Rectal smooth muscle tissue (tissue), 1 donor: Measurements from ENCODE around the gene CHST1.

Source experiments
- H3K27ac ChIP-seq: one replicate; pipeline ENCODE4 v1.7.0; 2013; ENCODE audit warnings: low read depth, low read length, inconsistent platforms
- H3K27me3 ChIP-seq: one replicate; pipeline ENCODE4 v1.7.0; 2013; ENCODE audit warnings: low read length; ENCODE audit not compliant: control insufficient read depth, insufficient read depth
- H3K36me3 ChIP-seq: one replicate; pipeline ENCODE4 v1.7.0; 2013; ENCODE audit warnings: low read length; ENCODE audit not compliant: control insufficient read depth, insufficient read depth
- H3K4me1 ChIP-seq: one replicate; pipeline ENCODE4 v1.7.0; 2013; ENCODE audit warnings: low read length; ENCODE audit not compliant: control insufficient read depth, insufficient read depth
- H3K4me3 ChIP-seq: one replicate; pipeline ENCODE4 v1.7.0; 2013; ENCODE audit warnings: low read length
- H3K9ac ChIP-seq: one replicate; pipeline ENCODE4 v1.7.0; 2013; ENCODE audit warnings: low read length

The CHST1 gene

GRCh38 chr11:45617871-45618601, 47.4 kb downstream of the CHST1 start:
- Histone ChIP-seq H3K9ac (no peak overlapping the region), H3K36me3 (no peaks in the 10 kb centered on the region), H3K27ac (no peak overlapping the region), H3K27me3 (peaks cover 2% of the 10 kb centered on the region), H3K4me1 (no peaks in the 10 kb centered on the region), H3K4me3 (no peak overlapping the region)

GRCh38 chr11:45616802-45617549, 48.4 kb downstream of the CHST1 start:
- Histone ChIP-seq H3K4me3 (no peak overlapping the region), H3K27me3 (peaks cover 2% of the 10 kb centered on the region), H3K9ac (no peak overlapping the region), H3K4me1 (no peaks in the 10 kb centered on the region), H3K27ac (no peak overlapping the region), H3K36me3 (no peaks in the 10 kb centered on the region)

DNA sequence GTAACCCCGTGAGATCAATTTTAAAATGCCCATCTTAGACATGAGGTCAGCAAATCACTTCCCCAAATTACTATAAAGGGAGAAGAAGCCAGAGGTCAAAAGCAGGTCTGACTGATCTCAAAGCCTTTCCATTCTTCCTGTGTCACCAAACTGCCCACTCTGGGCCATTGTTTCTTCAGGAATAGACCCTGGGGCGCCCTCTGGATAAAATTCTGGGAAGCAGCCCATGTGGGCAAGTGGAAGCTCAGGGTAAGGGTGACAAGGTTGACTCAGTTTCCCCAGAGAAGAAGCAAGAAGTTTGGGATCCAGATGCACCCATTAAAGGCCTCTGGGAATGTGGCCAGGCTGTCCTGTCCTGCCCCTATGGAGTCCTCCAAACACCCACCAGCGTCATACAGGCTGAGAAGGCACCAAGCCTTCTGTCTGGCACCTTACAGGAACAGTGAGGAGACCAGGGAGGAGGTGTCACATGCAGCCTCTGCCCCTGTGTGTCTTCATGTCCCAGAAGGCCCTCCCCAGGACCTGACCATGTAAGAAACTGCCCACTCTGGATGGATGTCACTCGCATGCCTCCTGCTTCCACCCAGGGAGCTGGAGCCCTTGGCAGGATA, 50.1 kb downstream of the CHST1 start:
- no peaks in the 10 kb centered on the region for H3K4me1 ChIP-seq

GRCh38 chr11:45614196-45614828, 51.1 kb downstream of the CHST1 start:
- no peak overlapping the region for H3K4me3 ChIP-seq
- H3K4me1 ChIP-seq = no peaks in the 10 kb centered on the region
- no peak overlapping the region for H3K9ac ChIP-seq
- H3K27ac ChIP-seq = no peak overlapping the region
- no peaks in the 10 kb centered on the region for H3K36me3 ChIP-seq
- H3K27me3 ChIP-seq = no peaks in the 10 kb centered on the region

More for the DNA sequence above, 50.1 kb downstream of the CHST1 start:
- peaks cover 2% of the 10 kb centered on the region for H3K27me3 ChIP-seq
- H3K9ac ChIP-seq = no peak overlapping the region
- no peak overlapping the region for H3K27ac ChIP-seq
- no peaks in the 10 kb centered on the region for H3K36me3 ChIP-seq
- no peak overlapping the region for H3K4me3 ChIP-seq

DNA sequence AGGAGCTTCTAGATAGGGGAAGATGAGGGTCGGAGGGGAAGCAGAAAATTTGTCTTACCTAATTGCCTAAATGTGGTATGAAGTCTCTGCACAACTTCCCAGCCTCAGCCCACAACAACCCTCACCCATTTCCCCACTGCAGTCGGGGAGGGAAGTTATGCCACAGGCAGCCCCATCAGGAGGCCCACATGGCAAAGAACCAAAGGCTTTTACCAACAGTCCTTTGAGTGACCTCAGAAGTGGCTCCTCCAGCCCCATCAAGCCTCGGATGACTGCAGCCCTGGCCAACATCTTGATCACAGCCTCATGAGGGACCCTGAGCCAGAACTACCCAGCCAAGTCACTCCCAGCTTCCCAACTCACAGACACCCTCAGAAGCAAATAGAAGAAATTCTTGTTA, 54.8 kb downstream of the CHST1 start:
- Histone ChIP-seq H3K27ac (no peak overlapping the region), H3K36me3 (no peaks in the 10 kb centered on the region), H3K27me3 (no peaks in the 10 kb centered on the region)

GRCh38 chr11:45609902-45610301, 55.5 kb downstream of the CHST1 start:
- Histone ChIP-seq H3K36me3 (no peaks in the 10 kb centered on the region), H3K9ac (no peak overlapping the region), H3K4me1 (no peaks in the 10 kb centered on the region), H3K27ac (no peak overlapping the region), H3K4me3 (no peak overlapping the region), H3K27me3 (no peaks in the 10 kb centered on the region)

More for the DNA sequence above, 54.8 kb downstream of the CHST1 start:
- H3K4me3 ChIP-seq = no peak overlapping the region
- H3K4me1 ChIP-seq = no peaks in the 10 kb centered on the region
- H3K9ac ChIP-seq = no peak overlapping the region

- Histone ChIP-seq H3K4me3 (no peak overlapping the region), H3K27me3 (peaks cover 1% of the 10 kb centered on the region), H3K27ac (no peak overlapping the region), H3K9ac (no peak overlapping the region), H3K4me1 (no peaks in the 10 kb centered on the region), H3K36me3 (no peaks in the 10 kb centered on the region)
Observed at GRCh38 chr11:45609337-45609736, 56.1 kb downstream of the CHST1 start.

DNA sequence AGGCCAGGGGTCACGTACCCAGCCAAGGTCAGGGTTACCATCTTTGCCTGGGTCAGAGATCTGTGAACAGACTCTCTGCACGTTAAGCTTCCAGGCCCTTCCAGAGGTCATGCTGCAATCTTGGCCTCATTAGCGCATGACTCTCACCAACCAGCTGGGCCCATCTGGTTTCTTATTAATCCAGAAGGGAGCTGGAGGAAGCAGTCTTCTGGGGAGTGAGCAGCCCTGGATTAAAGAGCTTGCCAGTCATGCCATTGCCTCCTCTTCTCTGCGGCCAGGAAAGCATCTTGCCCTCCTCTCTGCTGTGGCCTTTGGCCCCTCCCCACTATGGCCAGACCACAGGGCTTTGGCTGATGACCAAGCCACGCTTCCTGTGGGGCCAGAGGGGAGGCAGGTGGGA, 57.4 kb downstream of the CHST1 start:
- H3K27me3 ChIP-seq = peaks cover 6% of the 10 kb centered on the region

DNA sequence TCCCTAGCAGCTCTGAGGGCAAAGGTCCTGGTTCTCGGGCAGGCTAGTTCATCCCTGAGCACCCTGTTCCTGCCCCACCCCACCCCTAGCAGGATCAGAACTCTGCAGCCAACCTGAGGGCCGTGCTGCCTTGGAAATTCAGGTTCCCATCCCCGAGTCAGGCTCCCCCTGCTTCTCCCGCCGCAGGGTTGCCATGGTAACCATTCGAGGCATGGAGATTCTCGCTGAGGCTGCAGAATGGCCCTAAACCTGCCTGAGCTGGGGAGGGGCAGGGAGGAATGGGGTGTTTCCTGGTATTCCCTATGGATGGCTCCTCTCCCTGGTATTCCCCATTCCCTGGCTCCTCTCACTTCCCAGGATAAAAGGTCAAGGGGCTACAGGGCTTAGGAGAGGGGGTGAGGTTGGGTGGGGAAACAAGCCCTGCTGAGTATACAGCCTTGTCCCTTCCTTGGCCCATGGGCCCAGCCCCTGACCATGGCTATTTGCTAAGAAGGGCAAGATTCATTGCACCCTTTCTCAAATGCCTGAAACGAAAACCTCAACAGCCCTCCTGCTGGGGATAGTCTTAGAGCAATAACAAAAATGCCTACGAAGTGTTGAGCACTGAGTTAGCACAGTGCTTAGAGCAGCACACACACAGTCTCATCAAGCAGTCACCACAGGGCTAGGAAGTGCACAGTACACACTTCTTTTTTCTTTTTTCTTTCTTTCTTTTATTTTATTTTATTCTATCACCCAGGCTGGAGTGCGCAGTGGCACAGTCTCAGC, 58.7 kb downstream of the CHST1 start:
- peaks cover 6% of the 10 kb centered on the region for H3K27me3 ChIP-seq

More for the DNA sequence above, 57.4 kb downstream of the CHST1 start:
- Histone ChIP-seq H3K9ac (no peak overlapping the region), H3K36me3 (no peaks in the 10 kb centered on the region), H3K4me1 (no peaks in the 10 kb centered on the region), H3K27ac (no peak overlapping the region), H3K4me3 (no peak overlapping the region)

GRCh38 chr11:45605051-45605450, 60.4 kb downstream of the CHST1 start:
- no peak overlapping the region for H3K9ac ChIP-seq
- no peak overlapping the region for H3K27ac ChIP-seq
- H3K36me3 ChIP-seq = no peaks in the 10 kb centered on the region
- no peaks in the 10 kb centered on the region for H3K4me1 ChIP-seq
- H3K4me3 ChIP-seq = no peak overlapping the region
- peaks cover 6% of the 10 kb centered on the region for H3K27me3 ChIP-seq

More for the DNA sequence above, 58.7 kb downstream of the CHST1 start:
- Histone ChIP-seq H3K9ac (no peak overlapping the region), H3K4me1 (no peaks in the 10 kb centered on the region), H3K36me3 (no peaks in the 10 kb centered on the region), H3K4me3 (no peak overlapping the region), H3K27ac (no peak overlapping the region)

GRCh38 chr11:45603946-45604682, 61.3 kb downstream of the CHST1 start:
- no peaks in the 10 kb centered on the region for H3K36me3 ChIP-seq
- H3K4me3 ChIP-seq = no peak overlapping the region
- no peaks in the 10 kb centered on the region for H3K4me1 ChIP-seq
- H3K27me3 ChIP-seq = peaks cover 6% of the 10 kb centered on the region
- H3K27ac ChIP-seq = no peak overlapping the region
- H3K9ac ChIP-seq = no peak overlapping the region
